SKM-1 treated with dmso at 0.1 percent for 144 hours (cell line): ENCODE data around the gene CYBA.

ENCODE experiments used
- DNase-seq: peaks from one replicate; lab custom pipeline; 2025; ENCODE audit not compliant: unreplicated experiment; lab: John Stamatoyannopoulos, UW

The CYBA gene

DNA sequence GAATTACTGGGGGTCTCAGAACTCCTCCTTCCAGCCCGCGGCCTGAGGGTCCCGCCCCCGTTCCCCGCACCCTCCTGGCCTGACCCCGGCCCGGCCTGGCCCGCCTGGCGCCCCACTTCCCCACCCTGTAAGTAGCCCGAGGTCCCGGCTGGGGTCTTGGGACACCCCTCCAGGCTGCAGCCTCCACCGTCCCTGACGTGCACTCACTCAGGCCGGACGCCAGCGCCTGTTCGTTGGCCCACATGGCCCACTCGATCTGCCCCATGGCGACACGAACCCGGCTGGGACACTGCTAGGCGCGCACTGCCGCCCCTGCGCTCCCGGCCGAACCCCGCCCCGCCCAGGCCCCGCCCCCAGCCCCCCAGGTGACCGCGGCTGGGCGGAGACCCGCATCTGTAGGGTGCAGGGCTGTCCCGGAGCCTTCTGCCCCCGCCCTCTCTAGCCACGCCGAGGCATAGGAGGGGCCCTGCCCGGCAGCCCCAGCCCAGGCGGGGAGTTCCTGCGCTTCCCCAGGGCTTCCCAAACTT lies at the start of gene CYBA:
TSS of gene CYBA (minus strand) at position 305 of the 527 bp plus-strand sequence. CDS start at position 265, 40 bp downstream.
- DNase-seq = peak; percentile 69

- no peak for DNase-seq
Observed at GRCh38 chr16:88700322-88700635, 49.4 kb upstream of the CYBA start.

GRCh38 chr16:88699180-88699579 lies 48.3 kb upstream of the CYBA start:
- no peak for DNase-seq

GRCh38 chr16:88698646-88699045 lies 47.8 kb upstream of the CYBA start:
- DNase-seq = no peak

DNA sequence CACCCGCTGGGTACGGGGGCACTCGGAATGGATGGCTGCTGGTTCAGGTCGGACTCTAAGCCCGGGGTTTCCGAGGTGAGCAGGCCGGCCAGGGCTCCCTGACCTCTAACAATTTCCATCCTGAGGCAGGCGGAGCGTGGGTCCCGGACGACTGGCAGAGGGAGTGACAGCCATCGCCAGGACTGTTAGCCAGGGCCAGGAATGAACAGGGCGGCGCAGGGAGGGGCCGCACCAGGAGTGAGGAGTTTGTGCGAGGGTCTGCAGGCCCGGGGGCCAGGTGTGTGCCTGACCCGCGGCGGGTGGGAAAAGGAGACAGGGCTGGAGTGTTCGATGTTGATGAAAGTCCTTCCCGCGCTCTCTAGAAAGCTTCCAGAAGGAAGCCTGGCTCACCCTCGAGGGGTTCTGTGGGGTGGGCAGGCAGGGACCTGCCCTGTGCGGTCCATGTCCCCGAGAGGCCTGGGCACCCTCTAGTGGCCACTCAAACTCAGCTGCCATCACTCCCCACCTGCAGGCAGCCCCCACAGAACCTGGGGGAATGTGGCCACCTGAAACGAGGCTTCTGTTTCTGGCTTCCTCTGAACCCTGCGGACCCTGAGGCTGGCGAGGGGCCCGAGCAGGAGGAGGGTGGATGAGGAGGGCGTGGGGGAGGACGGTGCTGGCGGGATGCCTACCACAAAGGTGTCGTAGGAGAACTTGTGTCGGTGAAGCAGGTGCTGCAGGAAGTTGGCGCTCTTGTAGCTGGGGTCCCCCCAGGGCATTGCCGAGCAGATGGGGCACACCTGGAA lies 47.2 kb upstream of the CYBA start:
- no peak for DNase-seq

GRCh38 chr16:88697116-88697830 lies 46.4 kb upstream of the CYBA start:
- no peak for DNase-seq

DNA sequence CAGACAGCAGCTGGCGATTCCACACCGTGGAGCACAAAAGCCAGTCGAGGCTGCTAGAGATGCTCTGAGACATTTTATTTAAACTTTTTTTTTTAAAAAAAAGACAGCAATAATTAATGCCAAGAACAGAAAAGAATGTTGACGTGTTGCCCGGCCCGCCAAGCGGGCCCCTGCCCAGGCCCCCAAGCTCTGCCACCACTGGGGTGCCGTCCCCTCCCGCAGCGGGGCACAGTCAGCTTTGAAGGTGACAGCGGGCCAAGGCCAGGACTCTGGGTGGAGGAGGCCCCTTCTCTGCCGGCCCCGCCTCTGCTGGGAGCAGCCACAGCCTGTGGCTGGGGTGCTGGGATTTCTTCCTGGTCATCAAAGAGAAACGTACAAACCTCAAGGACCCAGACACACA lies 45.6 kb upstream of the CYBA start:
- DNase-seq = no peak

- DNase-seq = no peak
Observed at GRCh38 chr16:88695753-88696152, 44.9 kb upstream of the CYBA start.

GRCh38 chr16:88695218-88695617 lies 44.4 kb upstream of the CYBA start:
- no peak for DNase-seq

DNA sequence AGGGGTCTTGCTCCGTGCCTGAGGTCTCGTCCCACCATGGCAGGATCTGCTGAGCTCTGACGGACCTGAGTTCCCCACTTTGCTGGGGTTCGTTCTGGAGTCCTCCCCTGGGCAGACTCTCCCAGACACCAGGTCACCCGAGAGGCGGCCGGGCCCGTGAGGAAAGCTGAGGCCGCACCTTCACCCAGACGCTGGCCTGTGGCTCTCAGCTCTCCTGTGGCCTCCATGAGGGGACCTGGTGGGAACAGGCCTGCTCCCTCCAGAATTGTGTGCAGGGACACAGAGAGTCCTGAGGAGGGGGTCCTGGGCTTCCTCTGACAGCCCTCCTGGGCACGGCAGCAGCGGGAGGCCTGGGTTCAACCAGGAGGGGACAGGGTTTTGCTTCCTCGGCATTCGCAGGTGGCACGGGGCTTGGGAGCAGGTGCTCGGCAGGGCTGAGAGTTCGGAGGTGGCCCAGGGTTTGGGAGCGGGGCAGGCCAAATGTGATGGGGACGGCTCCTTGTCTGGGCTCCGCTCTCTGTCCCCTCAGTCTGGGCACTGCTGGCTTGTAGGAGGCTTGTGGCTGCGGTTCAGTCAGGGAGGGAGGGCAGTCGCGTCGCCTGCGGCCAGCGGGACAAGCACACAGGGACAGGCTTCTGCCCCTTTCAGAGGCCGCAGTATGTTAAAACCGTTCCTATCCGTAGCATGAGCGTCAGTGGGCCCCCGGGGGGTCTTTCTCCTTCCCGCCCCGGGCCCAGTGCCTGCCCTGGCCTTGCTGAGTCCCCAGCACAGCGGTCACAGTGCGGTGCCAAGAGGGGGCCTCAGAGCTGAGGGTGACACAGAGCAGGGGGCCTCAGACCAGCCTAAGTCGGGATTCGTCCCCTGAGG lies 43.6 kb upstream of the CYBA start:
- no peak for DNase-seq

DNA sequence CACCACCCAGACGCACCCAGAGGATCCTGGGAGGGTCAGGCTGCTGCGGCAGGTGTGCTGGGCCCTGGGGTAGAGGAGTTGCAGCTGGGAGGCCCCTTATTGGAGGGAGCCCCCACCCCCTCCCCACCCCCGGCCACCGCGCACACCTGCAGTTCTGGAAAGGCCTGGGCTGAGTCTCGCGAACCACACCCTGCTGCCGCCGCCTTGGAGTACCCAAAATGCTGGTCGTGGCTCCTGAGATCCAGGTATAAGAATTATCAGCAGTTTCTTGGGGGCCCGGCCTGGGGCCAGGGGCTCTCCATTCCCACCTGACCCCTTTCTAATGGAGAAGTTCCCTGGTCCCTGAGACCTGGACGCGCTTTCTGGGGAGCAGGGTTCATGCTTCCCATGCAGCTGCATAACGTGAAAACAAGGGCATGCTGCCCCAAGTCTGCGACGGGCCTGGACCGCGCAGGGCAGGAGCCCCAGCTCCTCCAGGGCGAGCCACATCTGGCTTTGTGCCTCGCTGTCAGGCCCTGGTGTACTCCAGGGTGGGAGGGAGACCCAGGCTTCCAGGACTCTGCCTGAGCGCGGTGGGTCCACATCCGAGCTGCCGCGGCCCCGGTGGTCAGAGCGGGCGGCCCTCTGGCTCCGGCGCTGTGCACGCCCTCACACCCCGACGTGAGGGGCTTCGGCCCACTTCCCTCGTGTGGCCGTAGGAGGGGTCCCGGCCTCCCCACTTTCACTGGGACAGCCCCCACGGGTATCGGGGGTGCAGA lies 42.7 kb upstream of the CYBA start:
- no peak for DNase-seq

DNA sequence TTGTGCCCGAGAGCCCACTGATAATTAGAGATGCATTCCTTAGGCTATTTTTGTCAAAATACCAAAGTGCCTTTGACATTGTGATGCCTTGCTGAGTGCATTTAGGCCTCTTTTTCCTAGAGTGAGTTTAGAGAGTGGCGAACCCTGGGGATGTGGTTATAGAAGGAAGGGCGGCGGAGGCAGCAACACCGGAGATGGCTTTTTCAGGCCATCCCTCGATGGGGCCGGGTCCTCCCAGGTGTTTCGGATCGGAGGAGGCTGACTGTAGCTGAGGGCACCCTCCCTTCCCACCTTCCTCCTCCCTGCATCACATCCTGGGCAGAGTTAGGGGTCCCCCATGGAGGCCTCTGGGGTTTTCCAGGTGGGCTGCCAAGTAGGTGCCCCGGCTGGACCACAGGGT lies 42.0 kb upstream of the CYBA start:
- no peak for DNase-seq

- DNase-seq = peak; percentile 92
Observed at GRCh38 chr16:88691924-88692560, 41.2 kb upstream of the CYBA start.

DNA sequence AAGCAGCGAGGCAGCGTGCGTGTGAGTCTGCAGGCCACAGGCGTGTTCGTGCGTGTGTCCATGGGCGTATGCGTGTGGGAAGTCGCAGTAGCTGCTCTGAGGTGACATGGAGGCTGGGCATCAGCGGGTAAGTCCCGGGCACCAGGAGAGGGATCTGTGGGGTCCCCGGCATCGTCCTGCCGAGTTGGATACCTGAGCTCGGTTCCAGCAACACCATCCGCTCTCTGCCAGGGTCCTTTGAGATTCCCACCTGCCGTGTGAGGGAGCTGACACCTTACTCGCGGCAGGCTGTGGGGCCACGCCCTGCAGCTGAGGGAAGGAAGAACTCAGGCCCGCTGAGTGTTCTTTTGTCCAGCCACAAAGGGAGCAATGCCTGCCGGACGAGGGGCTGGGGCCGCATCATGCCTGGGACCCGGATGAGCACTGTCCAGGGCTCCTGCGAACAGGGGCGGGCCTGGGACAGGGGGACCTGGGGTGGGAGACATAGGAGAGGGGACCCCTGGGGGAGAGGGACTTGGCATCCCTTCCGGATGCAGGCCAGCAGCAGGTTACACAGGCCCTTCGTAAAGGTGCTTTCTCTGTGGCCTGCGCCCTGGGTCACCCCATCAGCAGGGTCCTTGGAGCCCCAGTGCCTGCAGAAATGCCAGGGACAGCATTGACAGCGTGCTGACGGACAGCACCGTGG lies 40.4 kb upstream of the CYBA start:
- DNase-seq = no peak

GRCh38 chr16:88690341-88691128 lies 39.7 kb upstream of the CYBA start:
- DNase-seq = no peak

GRCh38 chr16:88688013-88688778 lies 37.3 kb upstream of the CYBA start:
- no peak for DNase-seq

DNA sequence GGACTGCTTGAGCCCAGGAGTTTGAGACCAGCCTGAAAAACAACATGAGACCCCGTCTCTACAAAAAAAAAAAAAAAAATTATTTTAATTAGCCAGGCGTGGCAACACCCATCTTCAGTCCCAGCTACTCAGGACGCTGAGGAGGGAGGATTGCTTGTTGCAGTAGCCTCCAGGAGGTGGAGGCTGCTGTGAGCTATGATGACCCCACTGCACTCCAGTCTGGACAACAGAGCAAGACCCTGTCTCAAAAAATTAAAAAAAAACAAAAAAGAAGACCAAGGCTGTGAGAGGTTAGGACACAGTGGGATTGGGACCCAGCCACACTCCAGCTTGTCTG lies 36.8 kb upstream of the CYBA start:
- DNase-seq = no peak

DNA sequence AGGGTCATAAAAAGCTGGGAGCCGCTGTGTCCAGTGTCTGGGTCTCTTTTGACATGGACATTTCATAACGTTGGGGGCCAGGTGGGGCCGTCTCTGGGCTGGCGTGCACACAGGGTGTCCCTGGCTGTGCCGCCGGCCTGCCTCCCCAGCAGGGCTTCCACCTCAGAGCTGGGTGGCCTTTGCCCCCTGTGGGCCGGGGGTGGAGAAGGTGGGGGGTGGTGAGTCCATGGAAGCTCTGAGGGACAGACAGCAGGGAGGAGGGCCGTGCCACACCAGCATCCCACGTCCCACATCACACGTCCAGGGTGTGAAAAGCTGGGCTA lies 36.4 kb upstream of the CYBA start:
- DNase-seq = no peak
